HG03457 (cell line): ENCODE data around the gene ZBTB2.
"Not testable (repeated sequence)": the region's sequence is repeated elsewhere in the genome, so short reads cannot be mapped to it uniquely, and the experiment has no call there.

Experiments
- ATAC-seq: cut with Tn5 transposase; IDR thresholded peaks from one replicate; pipeline ENCODE4 v1.9.1; 2021; ENCODE audit warnings: moderate number of reproducible peaks; ENCODE audit not compliant: unreplicated experiment

ZBTB2 gene

GRCh38 chr6:151374036-151374683 lies 17.2 kb downstream of the ZBTB2 start:
- ATAC-seq = no peak

GRCh38 chr6:151372164-151372563 lies 19.2 kb downstream of the ZBTB2 start:
- ATAC-seq = no peak

GRCh38 chr6:151370509-151371078 lies 20.8 kb downstream of the ZBTB2 start:
- ATAC-seq = no peak

GRCh38 chr6:151365233-151365632 lies 26.1 kb downstream of the ZBTB2 start:
- ATAC-seq = no peak

- ATAC-seq = no peak
These were observed 31.9 kb downstream of the ZBTB2 start for GRCh38 chr6:151359486-151359885.

- ATAC-seq = no peak
These were observed 32.9 kb downstream of the ZBTB2 start for GRCh38 chr6:151358475-151358874.

- ATAC-seq = no peak
These were observed 33.5 kb downstream of the ZBTB2 start for GRCh38 chr6:151357758-151358436.

- not testable (repeated sequence) for ATAC-seq
These were observed 34.4 kb downstream of the ZBTB2 start for GRCh38 chr6:151356983-151357382.

GRCh38 chr6:151353795-151354194 lies 37.6 kb downstream of the ZBTB2 start:
- no peak for ATAC-seq

- ATAC-seq = no peak
These were observed 38.7 kb downstream of the ZBTB2 start for GRCh38 chr6:151352410-151353396.

- no peak for ATAC-seq
These were observed 39.6 kb downstream of the ZBTB2 start for GRCh38 chr6:151351731-151352130.

- no peak for ATAC-seq
These were observed 40.1 kb downstream of the ZBTB2 start for GRCh38 chr6:151351146-151351700.

GRCh38 chr6:151350442-151351145 lies 40.8 kb downstream of the ZBTB2 start:
- no peak for ATAC-seq

GRCh38 chr6:151349651-151350270 lies 41.6 kb downstream of the ZBTB2 start:
- no peak for ATAC-seq

- ATAC-seq = not testable (repeated sequence)
These were observed 48.6 kb downstream of the ZBTB2 start for GRCh38 chr6:151342750-151343149.

GRCh38 chr6:151341476-151342195 lies 49.7 kb downstream of the ZBTB2 start:
- ATAC-seq = no peak

- ATAC-seq = no peak
These were observed 51.0 kb downstream of the ZBTB2 start for GRCh38 chr6:151340219-151340978.

- no peak for ATAC-seq
These were observed 52.0 kb downstream of the ZBTB2 start for GRCh38 chr6:151339369-151339768.
